HepG2 (cell line): ENCODE results near the gene ANKRD62. TPM values are rescaled to one million over a fixed set of nuclear protein-coding genes. Genes with fewer than 3 reads are reported as not detected.
A peak's percentile ranks its signal among the peaks of the same experiment; 100 is the strongest.
"Not testable (repeated sequence)": the region's sequence is repeated elsewhere in the genome, so short reads cannot be mapped to it uniquely, and the experiment has no call there.

Experiments
- ATAC-seq: fragments of 200-7000 bp; cut with Tn5 transposase; 3 replicates; pipeline ENCODE4 v1.9.1; 2020; ENCODE audit warnings: mild to moderate bottlenecking, moderate library complexity
- BruUV-seq: library from RNA; stranded (reverse); fragments of 400-500 nt; replicated peaks from 2 replicates; lab custom pipeline; 2021; lab: Mats Ljungman, UMichigan
- CTCF ChIA-PET: fragments of 300-600 bp; formaldehyde crosslinking; extraction: SDS; loops from one replicate; lab custom pipeline; 2021; ENCODE audit warnings: low total read pairs, inconsistent platforms, low intra/inter-chr PET ratio; lab: Yijun Ruan, JAX
- POLR2A ChIA-PET: fragments of 350-600 bp; sonication (Branson Sonifier 250); formaldehyde crosslinking; loops from one replicate; lab custom pipeline; 2020; ENCODE audit warnings: antibody characterized with exemption, inconsistent platforms; lab: Yijun Ruan, JAX
- DNase-seq: peaks from one replicate; pipeline ENCODE4 v3.0.0-alpha.2; 2015; ENCODE audit warnings: low spot score
- FAIRE-seq: peaks from 3 replicates; lab custom pipeline; 2011; peaks lifted over from hg19 to GRCh38; lab: Jason Lieb, UNC
- H2AFZ ChIP-seq: one replicate; pipeline ENCODE4 v1.6.1; 2011; ENCODE audit warnings: low read length, inconsistent platforms
- H3K27ac ChIP-seq: fragments of 300-600 bp; 3 replicates; pipeline ENCODE4 v1.8.0; 2011; ENCODE audit warnings: mixed run types, mild to moderate bottlenecking, mixed read lengths, low read length, inconsistent platforms; ENCODE audit not compliant: insufficient read depth; ENCODE audit errors: extremely low read length
- H3K27me3 ChIP-seq, 2 experiments: fragments of 200-600 bp in 1 of 2; 2 replicates in 1 of 2; 3 replicates in 1 of 2; pipeline versions ENCODE4 v1.6.0 to v1.8.0; 2011; ENCODE audit warnings: low read length in 2 of 2, mild to moderate bottlenecking in 2 of 2, moderate library complexity in 2 of 2, inconsistent platforms in 1 of 2; ENCODE audit not compliant: insufficient read depth in 2 of 2, control insufficient read depth in 1 of 2
- H3K36me3 ChIP-seq, 2 experiments: fragments of 200-600 bp in 1 of 2; replicated peaks in 1 of 2; 2 replicates in 1 of 2; 3 replicates in 1 of 2; pipeline versions ENCODE4 v1.5.1 to v1.8.0; 2011; ENCODE audit warnings: low read length in 2 of 2, inconsistent platforms in 1 of 2; ENCODE audit not compliant: insufficient read depth in 2 of 2, control insufficient read depth in 1 of 2
- H3K4me1 ChIP-seq: 2 replicates; pipeline ENCODE4 v1.5.1; 2012; ENCODE audit warnings: low read length, inconsistent platforms; ENCODE audit not compliant: insufficient read depth
- H3K4me2 ChIP-seq: 2 replicates; pipeline ENCODE4 v1.6.0; 2011; ENCODE audit warnings: low read depth, low read length, inconsistent platforms
- H3K4me3 ChIP-seq, 3 experiments: fragments of 200-600 bp in 1 of 3; sonication (generic), shearing (Covaris generic) in 1 of 3; replicated peaks in 1 of 3; 2 replicates each; pipeline ENCODE4 v1.5.1; 2011 to 2016; ENCODE audit warnings: low read length in 3 of 3, inconsistent platforms in 2 of 3, low read depth in 2 of 3, mild to moderate bottlenecking in 2 of 3, control low read depth in 1 of 3, mixed read lengths in 1 of 3; ENCODE audit not compliant: insufficient read depth in 1 of 3
- H3K79me2 ChIP-seq: one replicate; pipeline ENCODE4 v1.6.1; 2011; ENCODE audit warnings: low read length, inconsistent platforms; ENCODE audit not compliant: insufficient read depth
- H3K9ac ChIP-seq: 2 replicates; pipeline ENCODE4 v1.6.0; 2011; ENCODE audit warnings: mild to moderate bottlenecking, low read depth, low read length, inconsistent platforms; ENCODE audit not compliant: insufficient read depth
- H3K9me3 ChIP-seq: 2 replicates; pipeline ENCODE4 v1.5.1; 2012; ENCODE audit warnings: mild to moderate bottlenecking, low read length
- H4K20me1 ChIP-seq: 2 replicates; pipeline ENCODE4 v1.6.0; 2011; ENCODE audit warnings: inconsistent platforms, mild to moderate bottlenecking, low read length, moderate library complexity; ENCODE audit not compliant: insufficient read depth
- NFIC ChIP-seq: IDR thresholded peaks from 2 replicates; pipeline ENCODE4 v1.6.1; 2012; ENCODE audit warnings: mild to moderate bottlenecking, low read length, inconsistent platforms
- POLR2A ChIP-seq, 2 experiments: IDR thresholded peaks; 2 replicates each; pipeline ENCODE4 v1.6.1; 2011; ENCODE audit warnings: low read depth in 2 of 2, low read length in 2 of 2, mild to moderate bottlenecking in 1 of 2, moderate library complexity in 1 of 2; ENCODE audit not compliant: insufficient read depth in 1 of 2
- U2AF2 ChIP-seq: fragments of 200-400 bp; formaldehyde crosslinking; IDR thresholded peaks from 2 replicates; pipeline ENCODE4 v1.6.1; 2017; ENCODE audit warnings: low read depth, mild to moderate bottlenecking, low read length
- YEATS2 ChIP-seq: sonication (generic); formaldehyde crosslinking; IDR thresholded peaks from 2 replicates; pipeline ENCODE4 v1.4.0; 2020; ENCODE audit warnings: missing genetic modification reagents, borderline replicate concordance
- ZFX ChIP-seq: sonication (generic); formaldehyde crosslinking; IDR thresholded peaks from 2 replicates; pipeline ENCODE4 v1.4.0; 2020; ENCODE audit warnings: mild to moderate bottlenecking, low read depth, missing genetic modification reagents, moderate library complexity
- ZNF225 ChIP-seq: sonication (generic); formaldehyde crosslinking; IDR thresholded peaks from 2 replicates; pipeline ENCODE4 v1.4.0; 2020; ENCODE audit warnings: mild to moderate bottlenecking, missing genetic modification reagents
- WGBS: methylation state at CpG from one replicate; pipeline ENCODE4 v1.1.6; 2017; ENCODE audit warnings: low lambda C conversion rate; 5-methylcytosine and 5-hydroxymethylcytosine counted together
- in situ Hi-C: cut with HindIII; loops from 2 replicates; pipeline ENCODE4 v1.10.0; 2017; ENCODE audit warnings: low pct_unique_long_range_greater_than_20kb; ENCODE audit not compliant: extremely low pct_ligation_motif_present
- intact Hi-C: fragments of 100-400 bp; cut with micrococcal nuclease; formaldehyde crosslinking; loops from one replicate; pipeline ENCODE4 v1.10.0; 2022; ENCODE audit not compliant: unreplicated experiment
- polyA plus RNA-seq, 8 experiments: library from polyadenylated mRNA; depleted of rRNA in 3 of 8; stranded (reverse) in 7 of 8; unstranded in 1 of 8; fragments of >200 nt; fragmentation: Illumina TruSeq in 4 of 8; extraction: Trizol in 4 of 8; gene quantifications; 2 replicates each; pipeline versions ENCODE4 v1.2.1 to v1.2.3, GENCODE V29; 2011 to 2016; ENCODE audit warnings: low read depth in 4 of 8, missing spikeins in 1 of 8, mixed read lengths in 1 of 8; ENCODE audit not compliant: insufficient read depth in 1 of 8
- total RNA-seq, 5 experiments: library from RNA; depleted of rRNA; stranded (reverse); fragments of >200 nt; fragmentation: Illumina TruSeq; extraction: Trizol; gene quantifications; 2 replicates each; pipeline ENCODE4 v1.2.3, GENCODE V29; 2016; ENCODE audit warnings: low read depth in 1 of 5
- TF ChIP-seq, protein P1 (sequence below): sonication (generic); formaldehyde crosslinking; IDR thresholded peaks from 2 replicates; pipeline ENCODE4 v1.5.0; 2020; ENCODE audit warnings: mild to moderate bottlenecking, missing genetic modification reagents, borderline replicate concordance
- TF ChIP-seq, protein P2 (sequence below): sonication (generic); formaldehyde crosslinking; IDR thresholded peaks from 2 replicates; pipeline ENCODE4 v1.8.1; 2022; ENCODE audit warnings: low read depth, mild to moderate bottlenecking, missing genetic modification reagents

ANKRD62 gene
- total and polyA plus RNA-seq, 2 of the 13 experiments (the other 11 are each of a cell fraction or from before 2014, with no cell fraction given), result not detected

DNA sequence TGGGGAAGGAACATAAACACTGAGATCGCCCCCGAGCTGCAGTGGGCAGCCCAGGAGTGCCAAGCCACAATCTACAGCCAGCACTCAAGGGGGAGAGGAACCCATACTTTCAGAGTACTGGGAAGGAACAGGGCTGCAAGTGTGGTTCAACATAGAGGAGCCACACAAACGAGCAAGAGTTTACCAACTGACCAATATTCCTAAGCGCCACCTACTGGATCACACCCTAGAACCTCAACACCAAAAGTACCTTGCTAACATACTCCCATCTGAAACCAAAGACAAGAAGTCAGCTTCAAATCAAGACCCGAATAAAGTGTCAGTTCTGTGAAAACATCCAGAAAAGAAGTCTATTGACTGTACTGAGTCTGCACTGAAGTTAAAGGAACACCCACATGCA is 55.8 kb downstream of the ANKRD62 start:
- H3K79me2 ChIP-seq, H2AFZ ChIP-seq, DNase-seq, H3K36me3 ChIP-seq, BruUV-seq, H4K20me1 ChIP-seq, H3K4me1 ChIP-seq, POLR2A ChIA-PET, H3K4me3 ChIP-seq, H3K27ac ChIP-seq, CTCF ChIA-PET, intact Hi-C loops, H3K27me3 ChIP-seq, H3K9ac ChIP-seq, H3K4me2 ChIP-seq, H3K9me3 ChIP-seq, in situ Hi-C loops: not testable (repeated sequence)
- FAIRE-seq (peak; percentile 96), ATAC-seq (peak; percentile 67)
- no CpG with 5 or more reads among the region's 5 CpGs for WGBS

DNA sequence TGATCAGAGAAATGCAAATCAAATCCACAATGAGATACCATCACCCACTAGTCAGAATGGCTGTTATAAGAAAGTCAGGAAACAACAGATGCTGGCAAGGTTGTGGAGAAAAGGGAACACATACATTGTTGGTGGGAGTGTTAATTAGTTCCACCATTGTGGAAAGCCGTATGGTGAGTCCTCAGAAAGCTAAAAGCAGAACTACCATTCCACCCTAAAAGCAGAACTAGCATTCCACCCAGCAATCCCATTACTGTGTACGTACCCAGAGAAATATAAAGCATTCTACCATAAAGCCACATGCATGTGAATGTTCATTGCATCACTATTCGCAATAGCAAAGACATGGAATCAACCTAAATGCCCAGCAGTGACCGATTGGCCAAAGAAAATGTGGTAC is 60.7 kb downstream of the ANKRD62 start:
- no peak overlapping the region for H3K9ac ChIP-seq
- BruUV-seq, result no TSS peak
- no peak overlapping the region for H3K4me3 ChIP-seq
- DNase-seq (no peak), FAIRE-seq (no peak), ATAC-seq (no peak)
- WGBS, result 2% methylated on average over 4 of the region's 4 CpGs
- H3K27me3 ChIP-seq, result no peaks in the 10 kb centered on the region; a peak in 2 of 5 replicates
- in situ Hi-C loops, result loop anchor here (10.0 kb wide), 1 partner anchor 80 kb away; no protein-coding TSS in a partner anchor
- H3K79me2 ChIP-seq, result no peaks in the 10 kb centered on the region
- CTCF ChIA-PET, result no interaction called here
- no peaks in the 10 kb centered on the region for H4K20me1 ChIP-seq
- no peak overlapping the region for H3K4me2 ChIP-seq
- no peak overlapping the region for H2AFZ ChIP-seq
- POLR2A ChIA-PET, result no interaction called here
- peaks cover 4% of the 10 kb centered on the region; the same call in 1 of the 2 replicates for H3K4me1 ChIP-seq
- H3K27ac ChIP-seq, result no peak overlapping the region
- no peaks in the 10 kb centered on the region for H3K9me3 ChIP-seq
- intact Hi-C loops, result no loop called here
- H3K36me3 ChIP-seq, result no peaks in the 10 kb centered on the region
- no peak for TF ChIP-seq ZNF225 (CRISPR knock-in tag)
- TF ChIP-seq, protein P1, sequence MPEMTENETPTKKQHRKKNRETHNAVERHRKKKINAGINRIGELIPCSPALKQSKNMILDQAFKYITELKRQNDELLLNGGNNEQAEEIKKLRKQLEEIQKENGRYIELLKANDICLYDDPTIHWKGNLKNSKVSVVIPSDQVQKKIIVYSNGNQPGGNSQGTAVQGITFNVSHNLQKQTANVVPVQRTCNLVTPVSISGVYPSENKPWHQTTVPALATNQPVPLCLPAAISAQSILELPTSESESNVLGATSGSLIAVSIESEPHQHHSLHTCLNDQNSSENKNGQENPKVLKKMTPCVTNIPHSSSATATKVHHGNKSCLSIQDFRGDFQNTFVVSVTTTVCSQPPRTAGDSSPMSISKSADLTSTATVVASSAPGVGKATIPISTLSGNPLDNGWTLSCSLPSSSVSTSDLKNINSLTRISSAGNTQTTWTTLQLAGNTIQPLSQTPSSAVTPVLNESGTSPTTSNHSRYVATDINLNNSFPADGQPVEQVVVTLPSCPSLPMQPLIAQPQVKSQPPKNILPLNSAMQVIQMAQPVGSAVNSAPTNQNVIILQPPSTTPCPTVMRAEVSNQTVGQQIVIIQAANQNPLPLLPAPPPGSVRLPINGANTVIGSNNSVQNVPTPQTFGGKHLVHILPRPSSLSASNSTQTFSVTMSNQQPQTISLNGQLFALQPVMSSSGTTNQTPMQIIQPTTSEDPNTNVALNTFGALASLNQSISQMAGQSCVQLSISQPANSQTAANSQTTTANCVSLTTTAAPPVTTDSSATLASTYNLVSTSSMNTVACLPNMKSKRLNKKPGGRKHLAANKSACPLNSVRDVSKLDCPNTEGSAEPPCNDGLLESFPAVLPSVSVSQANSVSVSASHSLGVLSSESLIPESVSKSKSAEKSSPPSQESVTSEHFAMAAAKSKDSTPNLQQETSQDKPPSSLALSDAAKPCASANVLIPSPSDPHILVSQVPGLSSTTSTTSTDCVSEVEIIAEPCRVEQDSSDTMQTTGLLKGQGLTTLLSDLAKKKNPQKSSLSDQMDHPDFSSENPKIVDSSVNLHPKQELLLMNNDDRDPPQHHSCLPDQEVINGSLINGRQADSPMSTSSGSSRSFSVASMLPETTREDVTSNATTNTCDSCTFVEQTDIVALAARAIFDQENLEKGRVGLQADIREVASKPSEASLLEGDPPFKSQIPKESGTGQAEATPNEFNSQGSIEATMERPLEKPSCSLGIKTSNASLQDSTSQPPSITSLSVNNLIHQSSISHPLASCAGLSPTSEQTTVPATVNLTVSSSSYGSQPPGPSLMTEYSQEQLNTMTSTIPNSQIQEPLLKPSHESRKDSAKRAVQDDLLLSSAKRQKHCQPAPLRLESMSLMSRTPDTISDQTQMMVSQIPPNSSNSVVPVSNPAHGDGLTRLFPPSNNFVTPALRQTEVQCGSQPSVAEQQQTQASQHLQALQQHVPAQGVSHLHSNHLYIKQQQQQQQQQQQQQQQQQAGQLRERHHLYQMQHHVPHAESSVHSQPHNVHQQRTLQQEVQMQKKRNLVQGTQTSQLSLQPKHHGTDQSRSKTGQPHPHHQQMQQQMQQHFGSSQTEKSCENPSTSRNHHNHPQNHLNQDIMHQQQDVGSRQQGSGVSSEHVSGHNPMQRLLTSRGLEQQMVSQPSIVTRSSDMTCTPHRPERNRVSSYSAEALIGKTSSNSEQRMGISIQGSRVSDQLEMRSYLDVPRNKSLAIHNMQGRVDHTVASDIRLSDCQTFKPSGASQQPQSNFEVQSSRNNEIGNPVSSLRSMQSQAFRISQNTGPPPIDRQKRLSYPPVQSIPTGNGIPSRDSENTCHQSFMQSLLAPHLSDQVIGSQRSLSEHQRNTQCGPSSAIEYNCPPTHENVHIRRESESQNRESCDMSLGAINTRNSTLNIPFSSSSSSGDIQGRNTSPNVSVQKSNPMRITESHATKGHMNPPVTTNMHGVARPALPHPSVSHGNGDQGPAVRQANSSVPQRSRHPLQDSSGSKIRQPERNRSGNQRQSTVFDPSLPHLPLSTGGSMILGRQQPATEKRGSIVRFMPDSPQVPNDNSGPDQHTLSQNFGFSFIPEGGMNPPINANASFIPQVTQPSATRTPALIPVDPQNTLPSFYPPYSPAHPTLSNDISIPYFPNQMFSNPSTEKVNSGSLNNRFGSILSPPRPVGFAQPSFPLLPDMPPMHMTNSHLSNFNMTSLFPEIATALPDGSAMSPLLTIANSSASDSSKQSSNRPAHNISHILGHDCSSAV (CRISPR knock-in tag), result no peak
- no peak for TF ChIP-seq NFIC
- TF ChIP-seq POLR2A (IDR thresholded peaks at IDR 0.05; ENCODE audit: insufficient read depth in 1 of 2, low read depth in 2 of 2, low read length in 2 of 2), result no peak
- no peak for TF ChIP-seq YEATS2 (CRISPR knock-in tag)
- no peak for TF ChIP-seq U2AF2
- TF ChIP-seq ZFX, result no peak
- TF ChIP-seq, protein P2, sequence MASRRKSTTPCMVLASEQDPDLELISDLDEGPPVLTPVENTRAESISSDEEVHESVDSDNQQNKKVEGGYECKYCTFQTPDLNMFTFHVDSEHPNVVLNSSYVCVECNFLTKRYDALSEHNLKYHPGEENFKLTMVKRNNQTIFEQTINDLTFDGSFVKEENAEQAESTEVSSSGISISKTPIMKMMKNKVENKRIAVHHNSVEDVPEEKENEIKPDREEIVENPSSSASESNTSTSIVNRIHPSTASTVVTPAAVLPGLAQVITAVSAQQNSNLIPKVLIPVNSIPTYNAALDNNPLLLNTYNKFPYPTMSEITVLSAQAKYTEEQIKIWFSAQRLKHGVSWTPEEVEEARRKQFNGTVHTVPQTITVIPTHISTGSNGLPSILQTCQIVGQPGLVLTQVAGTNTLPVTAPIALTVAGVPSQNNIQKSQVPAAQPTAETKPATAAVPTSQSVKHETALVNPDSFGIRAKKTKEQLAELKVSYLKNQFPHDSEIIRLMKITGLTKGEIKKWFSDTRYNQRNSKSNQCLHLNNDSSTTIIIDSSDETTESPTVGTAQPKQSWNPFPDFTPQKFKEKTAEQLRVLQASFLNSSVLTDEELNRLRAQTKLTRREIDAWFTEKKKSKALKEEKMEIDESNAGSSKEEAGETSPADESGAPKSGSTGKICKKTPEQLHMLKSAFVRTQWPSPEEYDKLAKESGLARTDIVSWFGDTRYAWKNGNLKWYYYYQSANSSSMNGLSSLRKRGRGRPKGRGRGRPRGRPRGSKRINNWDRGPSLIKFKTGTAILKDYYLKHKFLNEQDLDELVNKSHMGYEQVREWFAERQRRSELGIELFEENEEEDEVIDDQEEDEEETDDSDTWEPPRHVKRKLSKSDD (CRISPR knock-in tag), result no peak
